CD4-positive, alpha-beta T cell treated with Interferon alpha-2 for 1 hour (primary cell): ENCODE data around the gene ILF3.
A peak's percentile ranks its signal among the peaks of the same experiment; 100 is the strongest.

Experiments
- DNase-seq, 2 donors: peaks; one replicate each; pipeline ENCODE4 v3.0.0-alpha.2; 2020 to 2022

The ILF3 gene

GRCh38 chr19:10653732-10654609 lies at the start of gene ILF3:
Gene ILF3 (plus strand): TSS chr19:10654346. CDS start chr19:10670606, 16,260 bp downstream.
- DNase-seq: peak; percentile 100

GRCh38 chr19:10604460-10604980 lies 49.6 kb upstream of the ILF3 start:
- peak; percentile 44 to 46 for DNase-seq

- no peak for DNase-seq
Measured at GRCh38 chr19:10611907-10612306, 42.2 kb upstream of the ILF3 start.

GRCh38 chr19:10612499-10613119 lies 41.5 kb upstream of the ILF3 start:
- DNase-seq: no peak

- DNase-seq: no peak
Measured at GRCh38 chr19:10615429-10616023, 38.6 kb upstream of the ILF3 start.

- no peak for DNase-seq
Measured at GRCh38 chr19:10617409-10618121, 36.6 kb upstream of the ILF3 start.

GRCh38 chr19:10618846-10619245 lies 35.3 kb upstream of the ILF3 start:
- no peak for DNase-seq

GRCh38 chr19:10620786-10621185 lies 33.4 kb upstream of the ILF3 start:
- DNase-seq: no peak

GRCh38 chr19:10621966-10622365 lies 32.2 kb upstream of the ILF3 start:
- no peak for DNase-seq

GRCh38 chr19:10624585-10624984 lies 29.6 kb upstream of the ILF3 start:
- DNase-seq: peak in 1 of 2 donors; percentile 38

GRCh38 chr19:10625003-10625761 lies 29.0 kb upstream of the ILF3 start, which contains the start of gene SLC44A2:
Gene SLC44A2 (plus strand): TSS chr19:10625553. CDS start chr19:10625634, 81 bp downstream.
- no peak for DNase-seq

GRCh38 chr19:10625762-10626138 lies 28.4 kb upstream of the ILF3 start:
- DNase-seq: no peak

- DNase-seq: no peak
Measured at GRCh38 chr19:10631874-10632273, 22.3 kb upstream of the ILF3 start.

- no peak for DNase-seq
Measured at GRCh38 chr19:10634430-10634829, 19.7 kb upstream of the ILF3 start.

- DNase-seq: no peak
Measured at GRCh38 chr19:10634963-10635362, 19.2 kb upstream of the ILF3 start.

- DNase-seq: no peak
Measured at GRCh38 chr19:10636304-10636972, 17.7 kb upstream of the ILF3 start.

- no peak for DNase-seq
Measured at GRCh38 chr19:10637894-10638293, 16.3 kb upstream of the ILF3 start.

GRCh38 chr19:10639836-10640235 lies 14.3 kb upstream of the ILF3 start:
- no peak for DNase-seq

- DNase-seq: no peak
Measured at GRCh38 chr19:10640361-10640760, 13.8 kb upstream of the ILF3 start.

GRCh38 chr19:10641248-10641647 lies 12.9 kb upstream of the ILF3 start:
- DNase-seq: no peak

GRCh38 chr19:10642473-10643171 lies 11.5 kb upstream of the ILF3 start:
- DNase-seq: no peak
